HG03064 (cell line): ENCODE data around the gene HECW1.
A peak's percentile ranks its signal among the peaks of the same experiment; 100 is the strongest.

Source experiments
- ATAC-seq: cut with Tn5 transposase; IDR thresholded peaks from one replicate; pipeline ENCODE4 v1.9.1; 2021; ENCODE audit warnings: low read depth; ENCODE audit not compliant: unreplicated experiment

The HECW1 gene

DNA sequence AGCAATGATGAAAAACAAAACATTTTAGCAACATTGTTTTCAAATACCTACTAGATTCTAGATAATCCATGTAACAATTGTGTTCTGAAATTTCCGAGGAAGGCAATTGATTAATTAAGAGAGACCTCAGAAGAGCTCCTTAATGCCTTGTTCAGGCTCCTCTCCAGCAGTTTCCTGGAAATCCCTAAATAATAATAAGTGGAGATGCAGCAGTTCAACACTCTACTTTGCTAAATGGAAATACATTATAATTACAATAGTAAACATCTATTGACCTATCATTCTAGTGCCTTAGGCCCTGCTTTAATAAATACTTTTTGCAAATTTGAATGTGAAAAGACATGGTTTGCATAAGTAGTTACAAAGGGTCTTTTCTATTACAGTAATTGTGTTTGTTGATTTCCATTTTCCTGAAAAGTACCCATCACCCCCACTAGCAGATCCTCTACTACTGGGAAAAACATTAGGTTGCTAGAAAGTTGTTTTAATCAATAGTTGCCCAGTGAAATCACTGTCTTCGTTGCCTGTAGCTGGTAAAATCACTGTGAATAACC is 283.8 kb downstream of the HECW1 start:
- ATAC-seq: no peak

DNA sequence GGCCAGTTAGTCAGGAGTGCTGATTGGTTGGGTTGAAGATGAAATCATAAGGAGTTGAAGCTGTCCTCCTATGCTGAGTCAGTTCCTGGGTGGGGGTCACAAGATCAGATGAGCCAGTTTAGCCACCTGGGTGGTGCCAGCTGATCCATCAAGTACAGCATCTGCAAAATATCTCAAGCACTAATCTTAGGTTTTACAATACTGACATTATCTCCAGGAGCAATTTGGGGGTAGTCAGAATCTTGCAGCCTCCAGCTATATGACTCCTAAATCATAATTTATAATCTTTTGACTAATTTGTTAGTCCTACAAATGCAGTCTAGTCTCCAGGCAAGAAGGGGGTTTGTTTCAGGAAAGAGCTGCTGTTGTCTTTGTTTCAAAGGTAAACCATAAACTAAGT is 286.4 kb downstream of the HECW1 start:
- ATAC-seq: no peak

DNA sequence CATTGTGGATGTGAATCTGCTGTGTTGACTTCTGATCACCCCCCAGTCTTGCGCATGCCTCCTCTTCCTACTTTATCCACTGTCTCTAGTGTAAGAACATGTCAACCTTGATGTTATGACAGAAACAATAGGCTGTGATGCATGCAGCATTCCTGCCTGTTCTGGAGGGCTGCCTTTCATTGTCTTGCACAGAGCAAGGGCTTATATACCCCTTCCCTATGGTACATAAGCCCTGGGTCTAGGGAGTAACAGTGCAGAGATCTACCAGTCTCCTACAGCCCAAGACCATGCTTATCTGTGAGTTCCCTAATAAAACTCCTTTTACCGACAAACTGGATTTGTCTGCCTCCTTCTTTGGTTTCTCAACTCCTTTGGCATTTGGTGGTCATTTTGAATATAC is 293.5 kb downstream of the HECW1 start:
- ATAC-seq: no peak

DNA sequence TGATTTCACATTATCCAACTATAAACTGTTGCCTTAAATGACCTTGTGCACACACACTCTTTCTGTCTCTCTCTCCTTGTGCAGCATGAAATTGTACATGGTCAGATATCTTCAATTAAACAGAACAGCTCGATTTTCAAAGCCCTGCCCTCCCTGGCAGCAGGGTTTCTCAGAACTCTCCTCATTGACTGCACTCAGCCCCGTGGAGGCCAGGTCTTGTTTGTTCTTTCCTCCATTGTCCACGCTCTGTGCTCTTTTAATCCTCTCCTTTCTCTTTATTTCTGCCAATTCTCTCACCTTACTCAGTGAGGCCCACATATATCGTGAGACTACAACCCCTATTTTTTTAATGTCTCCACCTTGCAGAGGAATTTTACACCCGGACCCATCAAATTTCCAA is 294.5 kb downstream of the HECW1 start:
- ATAC-seq: no peak

DNA sequence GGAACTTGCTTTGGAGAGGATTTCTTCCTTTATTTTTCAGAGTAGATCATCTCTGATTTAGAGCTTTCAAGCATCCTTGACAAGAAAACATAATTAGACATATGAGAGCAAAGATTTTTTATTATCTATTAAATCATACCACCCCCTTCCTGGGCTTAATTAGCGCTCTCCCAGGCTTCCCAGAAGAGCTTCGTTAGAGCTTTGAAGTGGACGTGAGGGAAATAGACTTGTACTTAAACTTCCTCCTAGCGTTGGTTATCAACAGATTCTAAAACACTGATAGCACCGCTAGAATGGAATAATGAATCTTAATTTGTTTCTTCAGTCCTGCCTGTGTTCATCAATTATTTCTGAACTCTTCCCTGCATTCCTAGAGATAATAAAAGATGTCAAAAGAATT is 296.5 kb downstream of the HECW1 start:
- ATAC-seq: no peak

DNA sequence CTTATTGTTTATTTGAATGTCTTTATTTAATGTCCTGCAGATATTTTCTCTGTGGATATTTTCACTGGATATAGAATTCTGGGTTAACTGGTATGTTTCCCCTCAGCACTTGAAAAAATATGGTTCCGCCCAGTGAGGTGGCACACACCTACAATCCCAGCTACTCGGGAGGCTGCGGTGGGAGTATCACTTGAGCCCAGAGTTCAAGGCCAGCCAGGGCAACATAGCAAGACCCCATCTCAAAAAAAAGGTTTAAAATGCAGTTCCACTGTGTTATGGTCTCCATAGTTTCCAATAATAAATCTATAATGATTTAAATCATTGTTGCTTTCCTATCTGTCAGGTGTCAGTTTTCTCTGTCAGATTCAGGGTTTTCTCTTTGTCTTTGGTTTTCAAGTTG is 305.0 kb downstream of the HECW1 start:
- ATAC-seq: no peak

DNA sequence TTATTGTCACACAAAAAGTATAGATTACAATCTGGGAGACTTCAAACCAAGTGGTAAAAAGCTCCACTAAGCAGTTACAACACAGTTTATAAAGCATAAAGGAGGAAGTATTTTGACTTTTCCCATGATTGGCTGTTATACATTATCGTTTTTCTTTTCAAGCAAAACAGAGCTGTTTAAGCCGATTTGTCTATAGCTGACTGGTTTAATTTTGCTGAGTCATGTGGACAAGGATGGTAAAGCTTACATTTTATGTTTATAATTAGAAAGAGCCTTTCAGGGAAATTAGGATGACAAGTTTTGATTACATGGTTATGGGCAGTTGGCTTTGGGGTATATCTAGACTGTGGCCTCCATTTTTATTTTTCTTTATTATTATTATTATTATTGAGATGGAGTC is 318.0 kb downstream of the HECW1 start:
- no peak for ATAC-seq

DNA sequence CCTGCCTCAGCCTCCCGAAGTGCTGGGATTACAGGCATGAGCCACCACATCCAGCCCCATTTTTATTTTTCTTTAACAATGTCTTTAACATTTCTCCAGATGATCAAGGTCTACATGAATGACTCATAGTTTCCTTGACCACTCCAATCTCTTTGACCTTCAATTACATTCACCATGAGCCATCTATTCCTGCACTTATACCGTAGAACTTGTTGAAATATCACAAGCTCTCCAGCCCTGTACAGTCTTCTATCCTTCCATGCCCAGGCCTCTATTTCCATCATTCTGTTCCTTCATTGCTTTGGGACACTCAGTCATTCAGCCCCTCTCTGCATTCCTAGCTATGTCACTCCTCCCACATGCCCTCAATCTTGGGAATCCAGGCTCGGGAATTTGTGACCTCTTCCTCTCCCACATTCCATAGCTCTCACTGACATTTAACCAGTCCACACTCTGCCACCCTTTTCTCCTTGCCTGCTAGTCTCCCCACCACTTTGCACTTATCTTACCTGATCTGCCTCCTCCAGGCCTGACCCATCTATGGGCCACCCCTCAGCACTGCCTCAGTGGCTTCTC is 318.7 kb downstream of the HECW1 start:
- no peak for ATAC-seq

DNA sequence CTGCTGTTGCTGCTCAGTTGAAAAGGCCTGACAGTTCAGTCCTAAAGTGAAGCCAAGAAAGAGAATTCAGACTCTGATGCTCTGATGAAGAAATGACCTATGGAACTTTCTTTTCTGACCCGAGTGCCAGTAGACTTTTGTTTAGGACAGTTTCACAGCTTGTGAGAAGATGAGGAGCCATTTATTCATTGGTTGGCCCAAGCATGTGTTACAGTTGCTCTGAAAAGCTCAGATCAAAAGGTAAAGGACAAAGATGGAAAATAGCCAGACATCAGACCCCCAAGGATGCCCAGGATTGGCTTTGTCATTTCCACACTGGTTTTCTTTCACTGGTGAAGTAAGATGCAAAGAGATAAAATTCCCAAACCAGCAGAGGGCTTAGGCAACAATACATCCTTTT is 321.2 kb downstream of the HECW1 start:
- no peak for ATAC-seq

DNA sequence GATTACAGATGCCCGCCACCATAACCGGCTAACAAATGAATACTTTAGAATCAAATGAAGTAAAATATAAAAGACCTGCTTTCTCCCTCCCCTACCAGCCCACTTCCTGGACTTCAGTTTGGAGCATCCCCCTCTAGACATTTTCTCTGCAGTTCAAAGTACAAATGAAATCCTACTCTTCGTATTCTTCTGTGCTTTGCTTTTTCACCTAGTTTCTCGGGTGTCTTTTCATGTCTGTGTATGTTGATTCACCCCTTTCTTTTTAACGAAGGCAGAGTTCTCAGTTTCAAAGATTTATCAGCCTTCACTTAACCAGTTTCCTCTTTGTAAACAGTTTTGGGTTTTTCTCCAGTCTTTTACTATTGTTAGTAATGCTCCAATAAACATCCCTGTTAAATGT is 324.6 kb downstream of the HECW1 start:
- ATAC-seq: no peak

DNA sequence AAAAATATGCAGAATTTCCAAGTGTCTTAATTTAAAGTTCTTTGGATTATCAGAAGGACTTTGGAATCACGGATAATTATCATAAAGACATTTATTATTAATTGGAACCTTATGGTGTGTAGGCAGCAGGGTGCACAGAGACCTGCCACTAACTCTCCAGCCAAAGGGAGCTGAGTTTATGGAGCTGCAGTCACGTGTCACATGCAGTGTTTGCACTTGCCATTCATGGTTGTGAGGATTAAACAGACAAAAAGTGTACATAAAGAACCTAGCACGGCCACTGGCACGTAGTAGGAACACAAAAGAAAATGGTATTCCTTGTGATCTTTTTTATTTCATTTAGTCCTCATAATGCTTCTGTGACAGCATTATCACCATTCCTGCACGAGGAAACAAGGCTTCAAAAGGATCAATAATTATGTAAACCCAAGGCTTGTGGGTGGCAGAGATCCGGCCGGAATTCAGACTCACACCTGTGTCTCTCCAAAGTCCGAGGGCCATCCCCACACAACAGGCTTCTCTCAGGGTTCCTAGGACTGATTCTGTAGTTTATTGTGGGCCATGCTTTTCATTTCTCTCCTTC is 326.5 kb downstream of the HECW1 start:
- ATAC-seq: no peak

DNA sequence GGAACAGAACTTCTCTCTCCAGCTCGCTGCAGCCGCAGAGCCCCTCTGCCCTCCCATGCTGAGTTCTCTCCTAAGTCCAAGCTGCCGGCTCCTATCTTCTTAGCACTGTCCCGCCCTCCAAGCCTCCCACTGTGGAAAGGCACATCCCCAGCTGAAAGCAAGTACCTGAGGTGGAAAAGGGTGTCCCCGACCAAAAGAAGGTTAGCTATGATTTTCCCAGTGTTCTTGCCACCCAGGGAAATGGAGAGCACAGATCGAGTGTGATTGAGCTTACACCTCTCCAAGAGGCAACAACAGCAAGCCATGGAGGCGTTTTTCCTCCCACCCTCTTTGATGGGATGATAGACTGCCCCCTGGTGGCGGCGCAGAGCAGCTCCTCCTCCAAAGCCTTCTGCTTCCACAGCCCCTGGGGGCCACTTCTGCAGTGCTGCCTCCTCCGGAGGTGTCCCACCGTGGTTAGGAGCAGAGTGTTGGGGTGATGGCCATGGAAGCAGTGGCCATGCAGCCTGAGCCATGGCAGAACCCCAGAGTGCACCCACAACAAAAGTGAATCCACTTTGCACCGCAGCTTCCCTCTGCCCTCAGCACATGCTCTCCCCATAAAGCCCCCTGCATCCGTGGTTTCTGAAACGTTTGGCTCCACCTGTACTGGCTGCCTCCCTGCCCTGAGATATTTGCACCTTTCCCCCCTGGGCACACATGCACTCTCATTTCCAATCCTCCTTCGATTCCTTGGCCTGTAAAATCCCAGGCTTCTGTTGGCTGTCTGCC is 327.4 kb downstream of the HECW1 start:
- ATAC-seq: no peak

DNA sequence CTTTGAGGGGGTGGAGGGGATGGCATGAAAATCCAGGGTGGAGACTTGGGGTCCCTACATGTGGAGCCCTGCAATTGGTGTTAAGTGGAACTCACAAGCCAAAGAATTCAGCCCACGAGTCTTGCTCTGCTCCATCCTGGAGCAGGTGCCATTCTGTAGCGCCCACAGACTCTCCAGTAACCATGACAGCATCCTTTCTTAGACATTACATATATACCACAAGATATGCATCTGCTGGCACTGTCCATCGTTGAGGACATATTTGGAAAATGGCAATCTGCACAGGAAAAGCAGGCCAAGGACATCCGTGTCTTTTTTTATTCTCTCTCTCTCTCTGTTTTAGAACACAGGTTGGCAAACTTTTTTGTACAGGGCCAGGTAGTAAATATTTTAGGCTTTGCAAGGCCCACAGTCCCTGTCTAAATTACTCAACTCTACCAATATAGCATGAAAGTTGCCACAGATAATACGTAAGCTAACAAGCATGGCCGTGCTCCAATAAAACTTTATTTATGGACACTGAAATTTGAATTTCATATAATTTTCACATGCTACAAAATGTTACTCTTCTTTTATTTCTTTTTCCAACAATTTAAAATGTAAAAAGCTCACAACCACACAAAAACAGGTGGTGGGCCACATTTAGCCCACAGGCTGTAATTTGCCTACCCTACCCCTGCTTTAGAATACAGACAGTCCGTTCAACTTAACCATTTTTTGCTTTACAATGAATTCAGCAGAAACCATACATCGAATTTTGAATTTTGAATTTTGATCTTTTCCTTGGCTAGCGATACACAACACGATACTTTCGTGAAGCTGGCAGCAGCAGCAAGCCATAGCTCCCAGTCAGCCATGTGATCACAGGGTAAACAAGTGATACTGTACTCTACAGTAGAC is 329.0 kb downstream of the HECW1 start:
- ATAC-seq: no peak

DNA sequence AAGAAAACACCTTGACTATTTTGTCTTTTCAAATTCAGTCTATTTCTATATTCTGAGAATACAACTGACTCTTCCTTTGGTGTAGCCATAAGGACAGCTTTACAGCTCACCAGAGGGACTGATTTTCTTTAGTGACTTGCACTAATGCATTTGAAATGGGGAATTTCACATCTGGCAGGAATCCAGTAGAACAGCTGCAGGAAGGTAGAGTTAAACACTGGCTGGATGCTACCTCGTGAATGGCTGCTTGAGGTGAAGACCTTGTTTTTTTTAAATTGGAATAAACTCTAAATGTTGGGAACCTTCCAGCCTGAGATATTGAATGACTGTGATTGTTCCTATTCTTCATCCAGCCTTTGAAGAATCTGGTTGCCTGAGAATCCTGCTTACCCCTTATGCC is 330.9 kb downstream of the HECW1 start:
- no peak for ATAC-seq

DNA sequence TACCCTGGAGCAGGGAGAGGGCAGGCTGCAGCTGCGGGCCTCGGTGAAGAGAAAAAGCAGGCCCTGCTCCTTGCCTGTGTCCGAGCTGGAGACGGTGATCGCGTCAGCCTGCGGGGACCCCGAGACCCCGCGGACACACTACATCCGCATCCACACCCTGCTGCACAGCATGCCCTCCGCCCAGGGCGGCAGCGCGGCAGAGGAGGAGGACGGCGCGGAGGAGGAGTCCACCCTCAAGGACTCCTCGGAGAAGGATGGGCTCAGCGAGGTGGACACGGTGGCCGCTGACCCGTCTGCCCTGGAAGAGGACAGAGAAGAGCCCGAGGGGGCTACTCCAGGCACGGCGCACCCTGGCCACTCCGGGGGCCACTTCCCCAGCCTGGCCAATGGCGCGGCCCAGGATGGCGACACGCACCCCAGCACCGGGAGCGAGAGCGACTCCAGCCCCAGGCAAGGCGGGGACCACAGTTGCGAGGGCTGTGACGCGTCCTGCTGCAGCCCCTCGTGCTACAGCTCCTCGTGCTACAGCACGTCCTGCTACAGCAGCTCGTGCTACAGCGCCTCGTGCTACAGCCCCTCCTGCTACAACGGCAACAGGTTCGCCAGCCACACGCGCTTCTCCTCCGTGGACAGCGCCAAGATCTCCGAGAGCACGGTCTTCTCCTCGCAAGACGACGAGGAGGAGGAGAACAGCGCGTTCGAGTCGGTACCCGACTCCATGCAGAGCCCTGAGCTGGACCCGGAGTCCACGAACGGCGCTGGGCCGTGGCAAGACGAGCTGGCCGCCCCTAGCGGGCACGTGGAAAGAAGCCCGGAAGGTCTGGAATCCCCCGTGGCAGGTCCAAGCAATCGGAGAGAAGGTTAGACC is 332.5 kb downstream of the HECW1 start:
- no peak for ATAC-seq

DNA sequence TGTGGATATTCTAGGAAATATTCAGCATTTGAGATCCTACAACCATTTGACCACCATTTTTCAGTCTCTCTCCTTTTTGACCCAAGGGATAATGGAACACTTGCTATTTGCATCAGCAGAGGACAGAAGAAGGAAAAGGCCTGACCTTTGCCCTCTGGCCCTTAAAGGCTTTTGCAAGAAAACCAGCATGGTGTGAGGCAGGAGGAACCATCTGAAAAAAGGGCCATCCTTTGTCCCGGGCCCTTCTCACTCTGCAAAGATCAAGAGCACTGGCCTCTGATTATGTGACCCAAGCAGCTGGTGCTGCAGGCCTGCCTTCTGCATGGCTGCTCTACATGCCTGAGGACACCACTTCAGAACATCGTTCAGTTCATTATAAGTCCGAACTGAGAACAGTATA is 337.1 kb downstream of the HECW1 start:
- no peak for ATAC-seq

DNA sequence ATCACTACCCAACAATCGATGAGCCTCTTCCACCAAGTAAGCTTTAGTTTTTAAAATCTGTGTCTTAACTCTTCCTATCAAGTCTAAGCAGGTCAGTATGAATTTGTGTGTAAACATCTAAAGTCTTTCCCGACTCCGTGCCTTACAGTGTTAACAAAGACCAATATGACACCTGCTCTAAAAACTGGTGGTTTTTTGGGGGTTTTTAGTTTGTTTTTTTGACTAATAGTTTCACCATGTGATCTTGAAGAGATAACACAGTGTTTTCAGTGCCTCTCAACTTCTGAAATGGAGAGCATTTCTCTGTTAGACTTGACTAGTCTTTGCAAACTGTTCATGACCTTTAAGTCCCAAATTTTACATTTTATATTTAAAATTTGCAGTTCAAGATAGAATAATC is 338.4 kb downstream of the HECW1 start:
- ATAC-seq: no peak

DNA sequence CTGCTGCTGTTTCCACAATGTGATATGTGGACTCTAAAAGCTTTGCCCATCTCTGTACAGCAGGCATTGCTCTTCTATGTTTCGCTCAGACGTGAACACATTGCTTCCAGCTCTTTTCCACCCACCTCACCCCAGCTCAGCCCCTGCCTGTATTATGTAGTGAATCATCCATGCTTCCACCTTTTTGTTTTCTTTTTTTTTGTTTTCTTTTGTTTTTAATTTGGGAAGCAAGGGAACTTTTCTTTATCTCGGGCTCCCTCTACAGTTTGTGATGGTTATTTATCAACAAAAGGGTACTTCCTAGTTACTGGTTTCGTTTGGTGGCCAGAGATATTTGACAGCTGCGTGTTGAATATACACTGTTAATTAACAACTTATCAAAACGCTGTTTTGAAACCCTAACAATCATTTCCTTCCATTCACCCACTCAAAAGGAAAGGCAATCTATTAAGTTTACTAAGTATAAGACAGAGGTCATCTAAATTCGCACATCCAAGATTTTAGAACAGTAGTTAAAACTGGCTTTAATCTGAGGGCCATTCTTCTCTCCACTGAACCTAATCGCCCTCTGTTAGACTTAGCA is 342.6 kb downstream of the HECW1 start:
- peak; percentile 89 for ATAC-seq

DNA sequence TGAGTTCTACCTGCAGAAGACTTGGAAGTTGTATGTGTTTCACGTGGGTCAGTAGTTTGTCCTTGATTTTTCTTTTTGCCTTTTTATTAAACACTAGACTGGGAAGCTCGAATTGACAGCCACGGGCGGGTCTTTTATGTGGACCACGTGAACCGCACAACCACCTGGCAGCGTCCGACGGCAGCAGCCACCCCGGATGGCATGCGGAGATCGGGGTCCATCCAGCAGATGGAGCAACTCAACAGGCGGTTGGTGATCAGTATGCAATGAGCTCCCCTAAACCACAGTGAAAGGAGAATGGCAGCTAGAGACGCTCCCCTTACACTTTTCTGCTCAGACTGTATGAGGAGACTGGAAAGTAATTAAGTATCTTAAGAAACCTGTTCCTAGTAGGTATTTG is 343.8 kb downstream of the HECW1 start:
- no peak for ATAC-seq
